WTC11 (cell line): ENCODE results near the gene EPHB6. TPM values are rescaled to one million over a fixed set of nuclear protein-coding genes. Genes with fewer than 3 reads are reported as not detected.

Source experiments
- ATAC-seq: fragments of 200-7000 bp; cut with Tn5 transposase; 2 replicates; pipeline ENCODE4 v1.10.0; 2021; ENCODE audit warnings: mild to moderate bottlenecking, moderate library complexity
- CTCF ChIA-PET: fragments of 300-600 bp; sonication (Branson Sonifier 250); formaldehyde crosslinking; loops from one replicate; lab custom pipeline; 2021; ENCODE audit warnings: antibody characterized with exemption; lab: Charles Lee
- POLR2A ChIA-PET: fragments of 350-600 bp; sonication (Branson Sonifier 250); formaldehyde crosslinking; loops from one replicate; lab custom pipeline; 2021; ENCODE audit warnings: antibody characterized with exemption; lab: Charles Lee
- DNase-seq: peaks from one replicate; pipeline ENCODE4 v3.0.0; 2021; ENCODE audit warnings: low spot score
- H3K27ac Mint-ChIP-seq: 2 replicates; pipeline ENCODE4 v1.8.0; 2021; ENCODE audit warnings: mixed read lengths
- H3K27me3 Mint-ChIP-seq: 2 replicates; pipeline ENCODE4 v1.8.0; 2021; ENCODE audit warnings: low read depth, mild to moderate bottlenecking, moderate library complexity, mixed read lengths
- H3K36me3 Mint-ChIP-seq: 2 replicates; pipeline ENCODE4 v1.8.0; 2021; ENCODE audit warnings: mixed read lengths
- H3K4me1 Mint-ChIP-seq: 2 replicates; pipeline ENCODE4 v1.8.0; 2022; ENCODE audit warnings: mixed read lengths
- H3K4me3 Mint-ChIP-seq: 2 replicates; pipeline ENCODE4 v1.8.0; 2021; ENCODE audit warnings: mild to moderate bottlenecking, moderate library complexity, mixed read lengths
- H3K9me3 Mint-ChIP-seq: 2 replicates; pipeline ENCODE4 v1.8.0; 2021; ENCODE audit warnings: mixed read lengths
- AFF4 ChIP-seq: sonication (generic); formaldehyde crosslinking; IDR thresholded peaks from 2 replicates; pipeline ENCODE4 v1.8.1; 2023; ENCODE audit warnings: mild to moderate bottlenecking, missing genetic modification reagents, borderline replicate concordance
- E2F1 ChIP-seq: sonication (generic); formaldehyde crosslinking; IDR thresholded peaks from 2 replicates; pipeline ENCODE4 v1.8.0; 2022; ENCODE audit warnings: mild to moderate bottlenecking, missing genetic modification reagents
- ELF4 ChIP-seq: sonication (generic); formaldehyde crosslinking; IDR thresholded peaks from 2 replicates; pipeline ENCODE4 v1.8.1; 2022; ENCODE audit warnings: low read depth, mild to moderate bottlenecking, moderate library complexity, missing genetic modification reagents
- FOXJ3 ChIP-seq: sonication (generic); formaldehyde crosslinking; IDR thresholded peaks from 2 replicates; pipeline ENCODE4 v1.9.0; 2021; ENCODE audit warnings: missing genetic modification reagents, mild to moderate bottlenecking, borderline replicate concordance
- GTF2I ChIP-seq: fragments of 250-450 bp; sonication (Bioruptor Pico); conservative IDR thresholded peaks from 2 replicates; pipeline ENCODE4 v1.4.0; 2021; ENCODE audit warnings: mild to moderate bottlenecking
- MXD4 ChIP-seq: fragments of 250-450 bp; sonication (Bioruptor Pico); IDR thresholded peaks from 2 replicates; pipeline ENCODE4 v1.8.0; 2021; ENCODE audit warnings: mild to moderate bottlenecking, moderate library complexity, borderline replicate concordance
- NFE2L1 ChIP-seq: sonication (generic); formaldehyde crosslinking; IDR thresholded peaks from 2 replicates; pipeline ENCODE4 v1.8.1; 2023; ENCODE audit warnings: missing genetic modification reagents
- PREB ChIP-seq: sonication (generic); formaldehyde crosslinking; IDR thresholded peaks from 2 replicates; pipeline ENCODE4 v1.8.1; 2022; ENCODE audit warnings: mild to moderate bottlenecking, missing genetic modification reagents, moderate library complexity, borderline replicate concordance
- PRRX2 ChIP-seq: fragments of 250-450 bp; sonication (Bioruptor Pico); IDR thresholded peaks from 2 replicates; pipeline ENCODE4 v1.8.0; 2021; ENCODE audit warnings: mild to moderate bottlenecking
- TP53 ChIP-seq: sonication (generic); formaldehyde crosslinking; IDR thresholded peaks from 2 replicates; pipeline ENCODE4 v1.8.1; 2023; ENCODE audit warnings: mild to moderate bottlenecking, missing genetic modification reagents
- USF1 ChIP-seq: sonication (generic); formaldehyde crosslinking; IDR thresholded peaks from 2 replicates; pipeline ENCODE4 v1.8.0; 2022; ENCODE audit warnings: mild to moderate bottlenecking, missing genetic modification reagents
- ZNF232 ChIP-seq: sonication (generic); formaldehyde crosslinking; IDR thresholded peaks from 2 replicates; pipeline ENCODE4 v1.8.0; 2022; ENCODE audit warnings: mild to moderate bottlenecking, missing genetic modification reagents
- ZNF317 ChIP-seq: sonication (generic); formaldehyde crosslinking; IDR thresholded peaks from 2 replicates; pipeline ENCODE4 v1.8.1; 2023; ENCODE audit warnings: low read depth, mild to moderate bottlenecking, moderate library complexity, missing genetic modification reagents, borderline replicate concordance
- ZNF396 ChIP-seq: fragments of 250-450 bp; sonication (Bioruptor Pico); IDR thresholded peaks from 2 replicates; pipeline ENCODE4 v1.8.0; 2021; ENCODE audit warnings: mild to moderate bottlenecking, moderate library complexity, borderline replicate concordance
- ZSCAN18 ChIP-seq: fragments of 250-450 bp; sonication (Bioruptor Pico); IDR thresholded peaks from 2 replicates; pipeline ENCODE4 v2.1.2; 2022; ENCODE audit warnings: mild to moderate bottlenecking, moderate library complexity
- total RNA-seq: library from RNA; stranded (reverse); gene quantifications from 3 replicates; pipeline ENCODE4 v1.2.3, GENCODE V29; 2021
- TF ChIP-seq, protein P1 (sequence below): fragments of 200-600 bp; IDR thresholded peaks from 2 replicates; pipeline ENCODE4 v1.8.0; 2022; ENCODE audit warnings: antibody characterized with exemption
- TF ChIP-seq, protein P2 (sequence below): fragments of 250-450 bp; sonication (Bioruptor Pico); IDR thresholded peaks from 2 replicates; pipeline ENCODE4 v1.9.0; 2021; ENCODE audit warnings: mild to moderate bottlenecking, borderline replicate concordance

Gene EPHB6
- total RNA-seq, 1 experiment from 2014 or later, result 15.1 TPM

DNA sequence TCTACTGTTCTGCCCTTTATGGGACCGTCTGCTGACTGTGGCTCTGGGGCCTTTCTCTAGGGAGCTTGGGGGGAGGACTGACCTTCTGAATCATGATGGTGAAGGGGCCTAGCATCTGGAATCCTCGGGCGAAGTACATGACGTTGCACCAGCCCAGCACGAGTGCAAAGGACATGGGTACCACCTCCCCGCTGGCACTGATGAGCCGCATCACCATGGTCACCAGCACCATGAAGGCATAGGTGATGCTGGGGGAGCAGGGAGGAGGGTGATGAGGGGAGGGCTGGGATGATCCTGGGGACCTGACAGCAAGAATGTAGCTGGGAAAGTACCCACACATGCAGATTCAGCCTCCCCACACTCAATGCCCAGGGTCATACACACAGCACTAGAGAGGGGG is 19.5 kb downstream of the EPHB6 start:
- peaks cover 7% of the 10 kb centered on the region for H3K9me3 Mint-ChIP-seq
- ChIA-PET CTCF (interaction anchor here (1.3 to 3.3 kb wide), 2 partner anchors 8 to 341 kb away, joined by 3 to 24 read pairs; no protein-coding TSS in a partner anchor), POLR2A (no interaction called here)
- no peaks in the 10 kb centered on the region for H3K4me1 Mint-ChIP-seq
- no peak for ATAC-seq
- no peak for DNase-seq
- TF ChIP-seq NFE2L1 (CRISPR knock-in tag) (no peak), E2F1 (CRISPR knock-in tag) (no peak), PREB (CRISPR knock-in tag) (no peak), FOXJ3 (no peak), USF1 (CRISPR knock-in tag) (no peak), GTF2I (CRISPR knock-in tag) (no peak), ZNF396 (CRISPR knock-in tag) (no peak), ZNF232 (CRISPR knock-in tag) (no peak), ELF4 (CRISPR knock-in tag) (no peak), ZSCAN18 (CRISPR knock-in tag) (no peak), TP53 (CRISPR knock-in tag) (no peak), AFF4 (CRISPR knock-in tag) (no peak), ZNF317 (CRISPR knock-in tag) (no peak), MXD4 (CRISPR knock-in tag) (no peak), PRRX2 (no peak)
- TF ChIP-seq, protein P1, sequence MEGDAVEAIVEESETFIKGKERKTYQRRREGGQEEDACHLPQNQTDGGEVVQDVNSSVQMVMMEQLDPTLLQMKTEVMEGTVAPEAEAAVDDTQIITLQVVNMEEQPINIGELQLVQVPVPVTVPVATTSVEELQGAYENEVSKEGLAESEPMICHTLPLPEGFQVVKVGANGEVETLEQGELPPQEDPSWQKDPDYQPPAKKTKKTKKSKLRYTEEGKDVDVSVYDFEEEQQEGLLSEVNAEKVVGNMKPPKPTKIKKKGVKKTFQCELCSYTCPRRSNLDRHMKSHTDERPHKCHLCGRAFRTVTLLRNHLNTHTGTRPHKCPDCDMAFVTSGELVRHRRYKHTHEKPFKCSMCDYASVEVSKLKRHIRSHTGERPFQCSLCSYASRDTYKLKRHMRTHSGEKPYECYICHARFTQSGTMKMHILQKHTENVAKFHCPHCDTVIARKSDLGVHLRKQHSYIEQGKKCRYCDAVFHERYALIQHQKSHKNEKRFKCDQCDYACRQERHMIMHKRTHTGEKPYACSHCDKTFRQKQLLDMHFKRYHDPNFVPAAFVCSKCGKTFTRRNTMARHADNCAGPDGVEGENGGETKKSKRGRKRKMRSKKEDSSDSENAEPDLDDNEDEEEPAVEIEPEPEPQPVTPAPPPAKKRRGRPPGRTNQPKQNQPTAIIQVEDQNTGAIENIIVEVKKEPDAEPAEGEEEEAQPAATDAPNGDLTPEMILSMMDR, result no peak
- TF ChIP-seq, protein P2, sequence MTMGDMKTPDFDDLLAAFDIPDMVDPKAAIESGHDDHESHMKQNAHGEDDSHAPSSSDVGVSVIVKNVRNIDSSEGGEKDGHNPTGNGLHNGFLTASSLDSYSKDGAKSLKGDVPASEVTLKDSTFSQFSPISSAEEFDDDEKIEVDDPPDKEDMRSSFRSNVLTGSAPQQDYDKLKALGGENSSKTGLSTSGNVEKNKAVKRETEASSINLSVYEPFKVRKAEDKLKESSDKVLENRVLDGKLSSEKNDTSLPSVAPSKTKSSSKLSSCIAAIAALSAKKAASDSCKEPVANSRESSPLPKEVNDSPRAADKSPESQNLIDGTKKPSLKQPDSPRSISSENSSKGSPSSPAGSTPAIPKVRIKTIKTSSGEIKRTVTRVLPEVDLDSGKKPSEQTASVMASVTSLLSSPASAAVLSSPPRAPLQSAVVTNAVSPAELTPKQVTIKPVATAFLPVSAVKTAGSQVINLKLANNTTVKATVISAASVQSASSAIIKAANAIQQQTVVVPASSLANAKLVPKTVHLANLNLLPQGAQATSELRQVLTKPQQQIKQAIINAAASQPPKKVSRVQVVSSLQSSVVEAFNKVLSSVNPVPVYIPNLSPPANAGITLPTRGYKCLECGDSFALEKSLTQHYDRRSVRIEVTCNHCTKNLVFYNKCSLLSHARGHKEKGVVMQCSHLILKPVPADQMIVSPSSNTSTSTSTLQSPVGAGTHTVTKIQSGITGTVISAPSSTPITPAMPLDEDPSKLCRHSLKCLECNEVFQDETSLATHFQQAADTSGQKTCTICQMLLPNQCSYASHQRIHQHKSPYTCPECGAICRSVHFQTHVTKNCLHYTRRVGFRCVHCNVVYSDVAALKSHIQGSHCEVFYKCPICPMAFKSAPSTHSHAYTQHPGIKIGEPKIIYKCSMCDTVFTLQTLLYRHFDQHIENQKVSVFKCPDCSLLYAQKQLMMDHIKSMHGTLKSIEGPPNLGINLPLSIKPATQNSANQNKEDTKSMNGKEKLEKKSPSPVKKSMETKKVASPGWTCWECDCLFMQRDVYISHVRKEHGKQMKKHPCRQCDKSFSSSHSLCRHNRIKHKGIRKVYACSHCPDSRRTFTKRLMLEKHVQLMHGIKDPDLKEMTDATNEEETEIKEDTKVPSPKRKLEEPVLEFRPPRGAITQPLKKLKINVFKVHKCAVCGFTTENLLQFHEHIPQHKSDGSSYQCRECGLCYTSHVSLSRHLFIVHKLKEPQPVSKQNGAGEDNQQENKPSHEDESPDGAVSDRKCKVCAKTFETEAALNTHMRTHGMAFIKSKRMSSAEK (CRISPR knock-in tag), result no peak
- no peaks in the 10 kb centered on the region for H3K27me3 Mint-ChIP-seq
- H3K36me3 Mint-ChIP-seq, result no peaks in the 10 kb centered on the region; the same call in 1 of the 2 replicates
- H3K4me3 Mint-ChIP-seq, result no peak overlapping the region
- H3K27ac Mint-ChIP-seq, result no peak overlapping the region
